Smooth muscle cell (in vitro differentiated cells): Measurements from ENCODE around the gene AKAP8L. TPM values are rescaled to one million over a fixed set of nuclear protein-coding genes. Genes with fewer than 3 reads are reported as not detected.

Source experiments
- DNase-seq: peaks from one replicate; lab custom pipeline; 2025; ENCODE audit not compliant: unreplicated experiment; lab: John Stamatoyannopoulos, UW
- H2AFZ ChIP-seq: fragments of 200-600 bp; sonication (generic); 2 replicates; pipeline ENCODE4 v1.6.0; 2016; ENCODE audit warnings: antibody characterized with exemption, low read depth, mild to moderate bottlenecking
- H3F3A ChIP-seq: fragments of 200-600 bp; sonication (generic); 2 replicates; pipeline ENCODE4 v1.6.0; 2017; ENCODE audit warnings: antibody characterized with exemption, low read depth
- H3K27ac ChIP-seq: fragments of 200-600 bp; sonication (generic); 2 replicates; pipeline ENCODE4 v1.5.1; 2016; ENCODE audit warnings: low read depth, mild to moderate bottlenecking
- H3K27me3 ChIP-seq: fragments of 200-600 bp; sonication (generic); 2 replicates; pipeline ENCODE4 v1.6.1; 2016; ENCODE audit warnings: low read depth, mild to moderate bottlenecking
- H3K36me3 ChIP-seq: fragments of 200-600 bp; sonication (generic); 2 replicates; pipeline ENCODE4 v1.5.1; 2016; ENCODE audit warnings: low read depth
- H3K4me1 ChIP-seq: fragments of 200-600 bp; sonication (generic); 2 replicates; pipeline ENCODE4 v1.5.1; 2016; ENCODE audit warnings: low read depth
- H3K4me2 ChIP-seq: fragments of 200-600 bp; sonication (generic); 2 replicates; pipeline ENCODE4 v1.6.0; 2016; ENCODE audit warnings: mild to moderate bottlenecking
- H3K4me3 ChIP-seq: fragments of 200-600 bp; sonication (generic); 2 replicates; pipeline ENCODE4 v1.5.1; 2016; ENCODE audit warnings: mild to moderate bottlenecking
- H3K79me2 ChIP-seq: fragments of 200-600 bp; sonication (generic); 2 replicates; pipeline ENCODE4 v1.6.0; 2016; ENCODE audit warnings: low read depth, mild to moderate bottlenecking
- H3K9ac ChIP-seq: fragments of 200-600 bp; sonication (generic); 2 replicates; pipeline ENCODE4 v1.6.0; 2016; ENCODE audit warnings: low read depth
- H3K9me3 ChIP-seq: fragments of 200-600 bp; sonication (generic); replicated peaks from 2 replicates; pipeline ENCODE4 v1.5.1; 2016; ENCODE audit warnings: low read depth
- H4K20me1 ChIP-seq: fragments of 200-600 bp; sonication (generic); 2 replicates; pipeline ENCODE4 v1.6.0; 2016; ENCODE audit warnings: low read depth
- WGBS: methylation state at CpG from one replicate; pipeline ENCODE4 v1.1.7; 2016; ENCODE audit warnings: low lambda C conversion rate; 5-methylcytosine and 5-hydroxymethylcytosine counted together
- polyA plus RNA-seq: library from polyadenylated mRNA; unstranded; fragments of >200 nt; fragmentation: Nextera tagmentation; extraction: Ambion mirVana; gene quantifications from 2 replicates; pipeline ENCODE4 v1.2.1, GENCODE V29; 2016
- total RNA-seq: library from RNA; depleted of rRNA; stranded (reverse); fragments of >200 nt; gene quantifications from 2 replicates; pipeline ENCODE4 v1.2.3, GENCODE V29; 2014
- TF ChIP-seq, protein P1 (sequence below): fragments of 200-600 bp; sonication (generic); IDR thresholded peaks from 2 replicates; pipeline ENCODE4 v1.5.1; 2017; ENCODE audit warnings: borderline replicate concordance, mild to moderate bottlenecking, antibody characterized with exemption; ENCODE audit not compliant: insufficient read depth, poor library complexity, severe bottlenecking

AKAP8L gene
- total and polyA plus RNA-seq, 2 experiments from 2014 or later = 61.9 to 105 TPM

DNA sequence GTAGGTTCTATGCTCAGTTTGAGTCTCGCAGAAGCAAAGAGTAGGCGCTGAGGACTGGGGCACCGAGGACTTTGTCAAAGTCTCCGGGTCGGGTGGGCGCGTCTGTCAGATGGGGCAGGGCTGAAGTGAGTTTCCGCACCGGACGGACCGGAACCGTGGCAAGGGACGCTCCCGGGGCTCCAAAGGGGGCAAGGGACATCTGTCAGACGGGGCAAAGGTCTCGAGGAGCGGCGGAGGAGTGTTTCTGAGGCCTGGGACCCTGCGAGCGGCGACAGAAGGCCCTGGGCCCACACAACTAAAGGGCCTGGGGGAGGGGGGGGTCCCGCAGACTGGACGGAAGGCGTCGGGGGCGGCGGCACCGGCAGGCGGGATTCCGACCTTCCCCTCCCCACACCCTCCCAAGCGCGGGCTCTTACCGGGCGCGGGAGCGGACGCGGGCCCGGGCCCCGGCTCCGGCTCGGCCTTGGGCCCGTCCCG lies 13.3 kb upstream of the AKAP8L start:
- no peak for DNase-seq
- H3K9me3 ChIP-seq = no peaks in the 10 kb centered on the region
- H3K27ac ChIP-seq = peak overlapping the region; percentile 65
- H3K36me3 ChIP-seq = no peaks in the 10 kb centered on the region
- peaks cover 14% of the 10 kb centered on the region for H3K4me1 ChIP-seq
- peak overlapping the region; percentile 93 for H3K4me3 ChIP-seq
- TF ChIP-seq, protein P1, sequence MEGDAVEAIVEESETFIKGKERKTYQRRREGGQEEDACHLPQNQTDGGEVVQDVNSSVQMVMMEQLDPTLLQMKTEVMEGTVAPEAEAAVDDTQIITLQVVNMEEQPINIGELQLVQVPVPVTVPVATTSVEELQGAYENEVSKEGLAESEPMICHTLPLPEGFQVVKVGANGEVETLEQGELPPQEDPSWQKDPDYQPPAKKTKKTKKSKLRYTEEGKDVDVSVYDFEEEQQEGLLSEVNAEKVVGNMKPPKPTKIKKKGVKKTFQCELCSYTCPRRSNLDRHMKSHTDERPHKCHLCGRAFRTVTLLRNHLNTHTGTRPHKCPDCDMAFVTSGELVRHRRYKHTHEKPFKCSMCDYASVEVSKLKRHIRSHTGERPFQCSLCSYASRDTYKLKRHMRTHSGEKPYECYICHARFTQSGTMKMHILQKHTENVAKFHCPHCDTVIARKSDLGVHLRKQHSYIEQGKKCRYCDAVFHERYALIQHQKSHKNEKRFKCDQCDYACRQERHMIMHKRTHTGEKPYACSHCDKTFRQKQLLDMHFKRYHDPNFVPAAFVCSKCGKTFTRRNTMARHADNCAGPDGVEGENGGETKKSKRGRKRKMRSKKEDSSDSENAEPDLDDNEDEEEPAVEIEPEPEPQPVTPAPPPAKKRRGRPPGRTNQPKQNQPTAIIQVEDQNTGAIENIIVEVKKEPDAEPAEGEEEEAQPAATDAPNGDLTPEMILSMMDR = no peak
- peaks cover 37% of the 10 kb centered on the region for H3K79me2 ChIP-seq
- H3K4me2 ChIP-seq = peak overlapping the region; percentile 98
- H2AFZ ChIP-seq = no peak overlapping the region
- H4K20me1 ChIP-seq = peaks cover 41% of the 10 kb centered on the region
- H3F3A ChIP-seq = peaks cover 4% of the 10 kb centered on the region
- 4% methylated on average over 17 of the region's 44 CpGs for WGBS
- H3K27me3 ChIP-seq = no peaks in the 10 kb centered on the region
- peak overlapping the region; percentile 95 for H3K9ac ChIP-seq

DNA sequence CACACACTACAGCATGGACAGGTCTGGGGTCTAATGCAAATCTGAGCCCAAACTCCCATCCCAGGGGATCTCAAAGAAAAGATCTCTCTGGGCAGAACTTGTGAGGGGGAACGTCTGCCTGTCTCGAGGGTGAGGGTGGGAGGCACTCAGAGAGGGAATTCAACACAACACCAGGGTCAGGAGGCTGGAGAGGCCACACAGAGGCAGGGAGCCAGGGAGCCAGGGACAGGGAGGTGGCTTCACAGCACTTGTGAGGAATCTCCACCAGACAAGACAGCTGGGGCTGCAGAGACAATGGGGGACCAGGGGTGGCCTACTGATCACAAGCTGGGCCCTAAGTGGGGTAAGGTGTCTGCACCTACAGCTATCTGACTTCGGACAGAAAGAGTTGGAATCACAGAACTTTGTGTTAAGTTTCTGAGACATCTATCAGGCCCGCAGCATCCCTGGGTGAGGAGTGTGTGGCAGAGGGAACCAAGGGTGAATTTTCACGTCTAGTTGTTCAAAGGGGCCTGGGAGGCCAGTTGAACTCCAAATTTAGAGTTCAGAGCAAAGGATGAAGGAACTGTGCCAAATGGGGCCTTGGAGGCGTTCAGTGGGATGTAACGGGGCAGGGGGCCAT lies 12.7 kb upstream of the AKAP8L start:
- H4K20me1 ChIP-seq = peaks cover 45% of the 10 kb centered on the region
- peaks cover 37% of the 10 kb centered on the region for H3K79me2 ChIP-seq
- peak overlapping the region; percentile 93 for H3K4me3 ChIP-seq
- 42% methylated on average over 7 of the region's 7 CpGs for WGBS
- peaks cover 14% of the 10 kb centered on the region for H3K4me1 ChIP-seq
- no peaks in the 10 kb centered on the region for H3K9me3 ChIP-seq
- H3K9ac ChIP-seq = peak overlapping the region; percentile 95
- H3K36me3 ChIP-seq = no peaks in the 10 kb centered on the region
- H3K4me2 ChIP-seq = peak overlapping the region; percentile 98
- peak overlapping the region; percentile 65 for H3K27ac ChIP-seq
- DNase-seq = no peak
- H3K27me3 ChIP-seq = no peaks in the 10 kb centered on the region
- TF ChIP-seq, protein P1 = no peak
- H2AFZ ChIP-seq = no peak overlapping the region
- peaks cover 4% of the 10 kb centered on the region for H3F3A ChIP-seq

DNA sequence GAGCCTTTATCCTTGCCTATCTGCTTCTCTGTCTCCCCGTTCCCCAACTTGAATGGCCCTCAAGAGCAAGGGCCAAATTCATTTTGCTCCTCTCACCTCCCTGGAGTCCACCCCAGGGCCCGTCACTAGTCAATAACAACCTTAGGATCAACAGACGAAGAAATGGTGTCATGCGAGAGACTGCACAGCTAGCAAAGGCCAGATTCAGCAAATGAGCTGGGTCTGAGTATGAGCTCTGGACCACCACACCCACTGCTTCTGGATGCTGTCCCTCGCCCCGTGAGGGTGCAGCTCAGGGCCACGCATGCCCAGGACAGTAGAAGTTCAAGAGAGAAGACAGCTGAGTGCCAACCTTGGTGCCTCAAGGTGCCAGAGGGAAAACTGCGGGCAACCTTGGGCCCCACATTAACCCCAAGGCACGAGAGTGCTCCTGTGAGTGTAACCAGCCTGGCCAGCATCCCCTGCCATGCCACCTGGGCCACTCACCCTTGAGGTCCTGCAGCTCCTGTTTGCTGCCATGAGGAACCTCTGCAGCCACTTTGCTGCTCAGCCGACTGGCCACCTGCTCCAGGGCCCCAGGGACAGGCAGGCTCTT lies 11.8 kb upstream of the AKAP8L start:
- H3K79me2 ChIP-seq = peaks cover 37% of the 10 kb centered on the region
- peaks cover 45% of the 10 kb centered on the region for H4K20me1 ChIP-seq

More for the DNA sequence above, 11.8 kb upstream of the AKAP8L start:
- DNase-seq = no peak
- Histone ChIP-seq H3K27me3 (no peaks in the 10 kb centered on the region), H3K9ac (peak overlapping the region; percentile 95), H3K4me3 (no peak overlapping the region), H3K4me2 (peak overlapping the region; percentile 98), H3K27ac (no peak overlapping the region), H3K36me3 (no peaks in the 10 kb centered on the region), H3K4me1 (peaks cover 14% of the 10 kb centered on the region), H3K9me3 (no peaks in the 10 kb centered on the region), H3F3A (peaks cover 4% of the 10 kb centered on the region), H2AFZ (no peak overlapping the region)
- TF ChIP-seq, protein P1 = no peak
- WGBS = 95% methylated on average over 10 of the region's 10 CpGs
